Astrocyte of the hippocampus (primary cell): Measurements from ENCODE around the gene LTA.
A peak's percentile ranks its signal among the peaks of the same experiment; 100 is the strongest.

Experiments
- DNase-seq: peaks from one replicate; pipeline ENCODE4 v3.0.0; 2011; ENCODE audit warnings: low read depth, low spot score

The LTA gene, protein sequence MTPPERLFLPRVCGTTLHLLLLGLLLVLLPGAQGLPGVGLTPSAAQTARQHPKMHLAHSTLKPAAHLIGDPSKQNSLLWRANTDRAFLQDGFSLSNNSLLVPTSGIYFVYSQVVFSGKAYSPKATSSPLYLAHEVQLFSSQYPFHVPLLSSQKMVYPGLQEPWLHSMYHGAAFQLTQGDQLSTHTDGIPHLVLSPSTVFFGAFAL

DNA sequence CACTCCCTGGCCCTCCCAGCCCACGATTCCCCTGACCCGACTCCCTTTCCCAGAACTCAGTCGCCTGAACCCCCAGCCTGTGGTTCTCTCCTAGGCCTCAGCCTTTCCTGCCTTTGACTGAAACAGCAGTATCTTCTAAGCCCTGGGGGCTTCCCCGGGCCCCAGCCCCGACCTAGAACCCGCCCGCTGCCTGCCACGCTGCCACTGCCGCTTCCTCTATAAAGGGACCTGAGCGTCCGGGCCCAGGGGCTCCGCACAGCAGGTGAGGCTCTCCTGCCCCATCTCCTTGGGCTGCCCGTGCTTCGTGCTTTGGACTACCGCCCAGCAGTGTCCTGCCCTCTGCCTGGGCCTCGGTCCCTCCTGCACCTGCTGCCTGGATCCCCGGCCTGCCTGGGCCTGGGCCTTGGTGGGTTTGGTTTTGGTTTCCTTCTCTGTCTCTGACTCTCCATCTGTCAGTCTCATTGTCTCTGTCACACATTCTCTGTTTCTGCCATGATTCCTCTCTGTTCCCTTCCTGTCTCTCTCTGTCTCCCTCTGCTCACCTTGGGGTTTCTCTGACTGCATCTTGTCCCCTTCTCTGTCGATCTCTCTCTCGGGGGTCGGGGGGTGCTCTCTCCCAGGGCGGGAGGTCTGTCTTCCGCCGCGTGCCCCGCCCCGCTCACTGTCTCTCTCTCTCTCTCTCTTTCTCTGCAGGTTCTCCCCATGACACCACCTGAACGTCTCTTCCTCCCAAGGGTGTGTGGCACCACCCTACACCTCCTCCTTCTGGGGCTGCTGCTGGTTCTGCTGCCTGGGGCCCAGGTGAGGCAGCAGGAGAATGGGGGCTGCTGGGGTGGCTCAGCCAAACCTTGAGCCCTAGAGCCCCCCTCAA is at the start of gene LTA:
TSS of gene LTA (plus strand) at position 249 of the 871 bp plus-strand sequence. CDS start at position 703, 454 bp downstream.
- DNase-seq = no peak

DNA sequence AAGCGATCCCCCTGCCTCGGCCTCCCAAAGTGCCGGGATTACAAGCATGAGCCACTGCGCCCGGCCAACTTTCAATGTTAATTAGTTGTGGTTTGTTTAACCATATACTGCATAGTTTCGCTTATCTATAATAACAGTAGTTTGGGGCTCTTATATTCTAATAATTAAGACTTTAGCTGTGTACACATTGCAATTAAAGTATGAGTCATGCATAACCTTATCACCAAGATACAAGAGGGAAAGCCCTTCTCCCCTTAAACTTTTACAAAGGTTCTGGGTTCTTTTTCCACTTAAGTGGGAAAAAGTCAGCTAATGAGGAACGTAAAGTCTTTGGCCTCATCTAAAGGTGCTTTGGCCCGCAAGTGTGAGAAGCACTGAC is 46.5 kb upstream of the LTA start:
- DNase-seq = no peak

DNA sequence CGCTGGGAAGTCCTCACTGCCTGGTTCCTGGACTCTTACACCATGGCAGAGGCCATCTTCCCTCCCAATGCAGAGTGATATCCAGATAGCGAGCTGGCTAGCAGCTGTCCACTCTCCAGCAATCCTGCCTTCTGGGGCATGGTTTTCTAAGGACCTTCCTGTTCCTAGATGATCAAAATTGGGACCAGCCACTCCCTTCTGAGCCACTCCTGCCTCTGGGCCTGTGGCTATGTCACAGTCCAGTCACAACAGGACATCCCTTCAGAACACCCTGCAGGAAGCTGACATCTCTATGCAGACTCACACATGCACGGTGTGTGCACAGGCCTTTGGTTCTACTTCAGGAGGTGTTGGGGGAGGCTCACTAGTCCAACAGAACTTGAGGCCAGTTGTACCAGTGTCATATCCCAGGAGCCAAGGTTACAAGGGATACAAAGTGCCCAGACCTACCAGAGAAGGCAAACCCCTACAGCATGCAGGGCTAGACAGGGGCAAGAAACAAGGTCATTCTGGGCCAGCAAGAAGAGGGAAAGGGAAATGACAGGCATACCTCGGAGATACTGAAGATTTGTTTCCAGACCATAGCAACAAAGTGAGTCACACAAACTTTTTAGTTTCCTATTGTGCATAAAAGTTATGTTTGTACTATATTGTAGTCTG is 46.0 kb upstream of the LTA start:
- peak; percentile 15 for DNase-seq

DNA sequence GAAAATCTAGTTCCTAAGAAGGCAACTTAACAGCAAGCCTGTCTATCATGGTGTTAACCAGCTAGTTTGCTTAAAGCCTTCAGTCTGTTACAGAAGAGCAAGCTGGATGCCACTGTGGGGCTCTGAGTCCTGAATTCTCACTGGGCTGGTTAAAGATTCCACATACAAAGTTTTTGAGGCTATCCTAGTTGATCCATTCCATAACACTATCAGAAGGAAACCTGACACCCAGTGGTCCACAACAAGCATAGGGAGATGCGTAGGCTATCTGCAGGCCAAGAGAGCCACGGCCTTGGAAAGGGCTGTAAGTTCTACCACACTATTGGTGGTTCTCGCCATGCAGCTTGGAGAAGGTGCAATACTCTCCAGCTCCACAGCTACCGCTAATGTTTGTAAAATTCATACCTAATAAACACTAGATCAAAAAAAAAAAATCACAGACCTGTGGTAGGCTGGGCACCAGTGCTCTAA is 43.7 kb upstream of the LTA start:
- DNase-seq = no peak

DNA sequence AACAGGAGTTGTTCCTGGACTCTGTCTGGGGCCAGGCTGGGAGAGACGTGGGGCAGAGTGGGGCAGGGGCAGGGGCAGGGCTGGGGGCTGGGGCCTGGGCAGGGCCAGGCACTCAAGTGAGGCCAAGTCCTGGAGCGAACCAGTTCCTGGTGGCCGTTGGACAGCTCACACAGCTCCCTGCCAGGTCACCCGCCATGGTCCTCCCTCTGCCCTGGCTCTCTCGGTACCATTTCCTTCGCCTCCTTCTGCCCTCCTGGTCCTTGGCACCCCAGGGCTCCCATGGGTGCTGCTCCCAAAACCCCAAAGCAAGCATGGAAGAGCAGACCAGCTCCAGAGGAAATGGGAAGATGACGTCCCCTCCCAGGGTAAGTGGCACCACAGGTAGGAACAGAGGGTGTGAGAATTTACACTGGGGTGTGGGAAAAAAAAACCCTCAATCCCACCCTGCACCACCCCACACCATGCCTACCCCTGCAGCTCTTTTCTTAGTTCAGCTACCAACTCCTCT is 43.2 kb upstream of the LTA start, which contains the start of gene MCCD1:
TSS of gene MCCD1 (plus strand) at position 142 of the 508 bp plus-strand sequence. CDS start at position 195, 53 bp downstream.
- no peak for DNase-seq

DNA sequence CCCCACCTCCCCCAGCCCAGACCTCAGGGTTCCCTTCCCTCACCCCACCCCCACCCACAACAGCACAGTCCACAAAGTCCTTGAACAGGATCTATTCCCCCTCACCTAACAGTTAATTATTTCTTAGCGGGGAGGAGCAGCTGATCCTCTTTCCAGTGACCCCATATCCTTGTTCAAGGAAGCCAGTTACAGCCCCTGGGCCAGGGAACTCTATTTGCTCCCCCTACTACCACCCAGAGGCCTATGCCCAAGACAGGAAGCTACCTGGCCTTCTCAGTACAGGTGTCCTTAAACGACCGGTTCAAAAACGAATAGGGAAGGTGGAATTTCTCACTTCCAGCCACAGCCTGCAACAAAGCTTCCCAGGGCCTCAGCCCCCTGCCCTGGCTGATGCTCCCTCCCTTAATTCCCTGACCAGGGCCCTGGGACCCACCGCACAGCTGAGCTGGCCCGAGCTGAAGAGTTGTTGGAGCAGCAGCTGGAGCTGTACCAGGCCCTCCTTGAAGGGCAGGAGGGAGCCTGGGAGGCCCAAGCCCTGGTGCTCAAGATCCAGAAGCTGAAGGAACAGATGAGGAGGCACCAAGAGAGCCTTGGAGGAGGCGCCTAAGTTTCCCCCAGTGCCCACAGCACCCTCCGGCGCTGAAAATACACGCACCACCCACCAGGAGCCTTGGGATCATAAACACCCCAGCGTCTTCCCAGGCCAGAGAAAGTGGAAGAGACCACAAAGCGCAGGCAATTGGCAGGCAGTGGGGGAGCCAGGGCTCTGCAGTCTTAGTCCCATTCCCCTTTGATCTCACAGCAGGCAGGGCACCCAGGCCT is 42.5 kb upstream of the LTA start:
- DNase-seq = peak; percentile 26

DNA sequence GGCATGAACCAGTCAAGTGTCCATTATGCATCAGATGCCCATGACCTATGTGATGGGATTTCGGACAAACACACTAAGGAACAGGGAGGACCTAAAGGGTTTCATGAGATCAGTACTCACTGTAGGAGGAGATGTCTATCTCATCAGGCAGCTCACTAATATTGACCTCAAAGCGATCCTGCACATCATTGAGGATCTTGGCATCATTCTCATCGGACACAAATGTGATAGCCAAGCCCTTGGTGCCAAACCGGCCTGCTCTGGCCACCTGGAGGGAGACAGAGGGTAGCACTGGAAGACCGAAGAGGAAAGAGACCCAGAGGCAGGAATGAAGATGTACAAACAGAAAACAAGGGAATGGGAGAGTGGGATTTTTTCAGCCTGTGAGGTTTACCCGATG is 41.4 kb upstream of the LTA start:
- no peak for DNase-seq

DNA sequence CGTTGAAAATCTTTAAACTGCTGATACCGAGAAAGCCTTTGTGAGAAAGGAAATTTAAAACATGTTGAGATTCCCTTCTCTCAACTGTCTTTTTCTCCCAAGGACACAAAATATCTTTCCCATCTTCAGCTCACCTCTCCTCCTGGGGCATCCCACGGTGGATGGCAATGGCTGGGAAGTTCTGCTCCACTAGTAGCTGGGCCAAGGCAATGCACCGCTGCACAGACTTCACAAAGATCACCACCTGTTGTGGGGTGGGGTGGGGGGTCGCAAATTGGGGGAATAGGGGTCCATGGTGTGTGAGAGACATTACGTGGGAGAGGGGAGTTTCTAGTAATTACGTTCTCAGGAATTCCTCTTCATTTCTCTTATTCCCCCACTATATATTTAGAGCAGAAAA is 40.9 kb upstream of the LTA start:
- DNase-seq = no peak

DNA sequence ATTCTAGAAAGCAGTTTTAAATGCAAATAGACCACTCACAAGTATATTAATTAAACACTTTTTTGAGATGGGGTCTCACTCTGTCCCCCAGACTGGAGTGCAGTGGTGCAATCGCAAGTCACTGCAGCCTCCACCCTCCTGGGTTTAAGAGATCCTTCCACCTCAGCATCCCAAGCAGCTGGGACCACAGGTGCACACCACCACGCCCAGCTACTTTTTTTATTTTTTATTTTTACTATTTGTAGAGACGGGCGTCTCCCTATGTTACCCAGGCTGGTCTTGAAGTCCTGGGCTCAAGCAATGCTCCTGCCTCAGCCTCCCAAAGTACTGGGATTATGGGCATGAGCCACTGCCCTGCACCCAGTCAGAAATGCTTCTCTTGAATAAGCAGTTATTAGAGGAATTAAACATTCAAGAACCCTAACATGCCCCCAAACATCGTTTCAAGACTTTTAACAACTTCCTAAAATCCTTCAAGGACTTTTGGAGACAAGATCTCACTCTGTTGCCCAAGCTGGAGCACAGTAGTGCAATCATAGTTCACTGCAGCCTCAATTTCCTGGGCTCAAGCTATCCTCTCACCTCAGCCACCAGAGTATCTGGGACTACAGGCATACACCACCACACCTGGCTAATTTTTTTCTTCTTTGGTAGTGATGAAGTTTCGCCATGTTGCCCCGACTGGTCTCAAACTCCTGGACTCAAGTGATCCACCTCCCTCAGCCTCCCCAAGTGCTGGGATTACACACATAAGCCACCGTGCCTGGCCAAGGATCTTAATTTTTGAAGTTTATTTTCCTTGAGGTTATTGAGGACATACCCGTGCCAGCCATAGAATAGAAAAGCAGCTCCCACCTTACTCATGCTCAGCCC is 40.1 kb upstream of the LTA start:
- no peak for DNase-seq

DNA sequence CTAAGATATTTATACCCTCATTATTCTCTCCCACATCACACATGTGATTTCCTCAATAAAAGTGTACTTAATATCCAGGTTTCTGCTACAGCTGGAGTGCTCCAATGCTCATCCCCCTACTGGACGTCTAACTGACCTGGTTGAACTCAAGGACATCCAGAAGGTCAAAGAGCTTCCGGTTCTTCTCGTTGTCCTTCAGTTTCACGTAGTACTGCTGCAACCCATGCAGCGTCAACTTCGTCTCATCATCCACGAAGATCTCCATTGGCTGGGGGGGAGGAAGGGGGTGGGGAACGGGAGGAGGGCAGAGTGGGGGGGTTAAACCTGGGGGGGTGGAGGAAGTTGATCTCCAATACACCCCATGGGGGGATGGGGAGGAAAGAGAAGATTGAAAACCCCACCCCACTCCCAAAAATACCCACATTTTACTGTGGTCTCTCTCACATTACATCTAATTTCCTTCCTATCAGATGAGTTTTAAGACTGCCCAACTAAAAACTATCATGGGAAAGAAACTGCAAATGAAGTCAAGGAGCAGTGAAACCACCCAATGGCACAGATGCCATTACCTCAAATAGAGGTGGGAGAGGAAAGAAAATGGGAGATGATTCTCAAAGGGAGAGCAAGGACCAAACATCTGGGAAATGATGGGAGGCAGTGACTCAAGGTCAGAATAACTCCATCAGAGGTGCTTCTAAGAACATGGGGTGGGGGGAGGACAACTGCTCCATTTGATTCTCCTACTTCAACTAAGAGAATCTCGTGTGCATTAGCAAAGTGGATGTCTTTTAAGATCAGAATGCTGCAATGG is 39.2 kb upstream of the LTA start:
- DNase-seq = no peak

DNA sequence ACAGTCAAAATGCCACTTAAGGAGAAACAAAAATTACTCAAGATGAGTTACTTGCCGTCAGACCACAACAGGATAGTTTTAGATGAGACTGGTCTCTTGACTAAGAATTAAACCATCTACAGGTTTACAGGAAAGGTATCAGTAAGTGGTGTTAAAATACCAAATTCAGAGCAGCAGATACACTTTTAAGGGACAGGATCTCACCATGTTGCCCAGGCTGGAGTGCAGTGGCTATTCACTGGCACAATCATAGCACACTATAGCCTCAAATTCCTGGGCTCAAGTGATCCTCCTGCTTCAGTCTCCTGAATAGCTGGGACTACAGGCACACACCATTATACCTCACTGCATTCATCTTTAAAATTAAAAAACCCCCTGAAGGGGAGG is 38.6 kb upstream of the LTA start:
- no peak for DNase-seq

DNA sequence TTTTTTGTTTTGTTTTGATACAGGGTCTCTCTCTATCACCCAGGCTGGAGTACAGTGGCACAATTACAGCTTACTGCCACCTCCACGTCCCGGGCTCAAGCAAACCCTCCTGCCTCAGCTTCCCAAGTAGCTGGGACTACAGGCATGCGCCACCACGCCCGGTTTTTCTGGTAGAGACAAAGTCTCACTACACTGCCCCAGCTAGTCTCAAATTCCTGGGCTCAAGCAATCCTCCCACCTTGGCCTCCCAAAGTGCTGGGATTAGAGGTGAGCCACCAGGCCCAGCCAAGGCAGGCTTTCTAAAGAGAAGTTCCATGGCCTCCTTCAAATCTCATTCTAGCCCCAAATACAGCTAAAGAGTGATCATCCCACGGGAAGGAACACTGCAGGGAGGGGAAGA is 38.1 kb upstream of the LTA start:
- no peak for DNase-seq

DNA sequence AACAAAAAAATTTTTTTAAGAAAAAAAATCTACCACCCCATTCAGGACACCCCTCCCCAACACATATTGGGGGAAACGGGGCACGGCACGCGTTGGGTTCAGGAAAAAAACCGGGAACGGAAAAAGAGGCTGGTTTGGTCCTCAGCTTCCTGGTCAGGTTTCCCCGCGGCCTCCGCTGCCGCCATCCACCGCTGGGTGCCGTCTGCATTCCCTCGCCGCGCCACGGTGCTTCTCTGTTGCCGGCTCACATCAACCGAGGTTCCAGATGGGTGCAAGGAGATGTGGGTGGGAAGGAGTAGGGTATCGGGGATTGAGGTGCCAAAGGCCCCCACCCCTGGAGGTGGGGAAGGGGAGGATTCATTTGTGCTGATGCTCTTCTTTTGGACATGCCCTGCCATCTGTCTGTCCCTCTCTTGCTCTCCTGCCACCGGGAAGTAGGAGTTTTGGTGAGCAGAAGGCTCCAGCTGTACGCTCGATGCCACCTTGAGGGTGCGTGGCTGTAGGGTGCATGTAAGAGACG is 37.5 kb upstream of the LTA start:
- no peak for DNase-seq

DNA sequence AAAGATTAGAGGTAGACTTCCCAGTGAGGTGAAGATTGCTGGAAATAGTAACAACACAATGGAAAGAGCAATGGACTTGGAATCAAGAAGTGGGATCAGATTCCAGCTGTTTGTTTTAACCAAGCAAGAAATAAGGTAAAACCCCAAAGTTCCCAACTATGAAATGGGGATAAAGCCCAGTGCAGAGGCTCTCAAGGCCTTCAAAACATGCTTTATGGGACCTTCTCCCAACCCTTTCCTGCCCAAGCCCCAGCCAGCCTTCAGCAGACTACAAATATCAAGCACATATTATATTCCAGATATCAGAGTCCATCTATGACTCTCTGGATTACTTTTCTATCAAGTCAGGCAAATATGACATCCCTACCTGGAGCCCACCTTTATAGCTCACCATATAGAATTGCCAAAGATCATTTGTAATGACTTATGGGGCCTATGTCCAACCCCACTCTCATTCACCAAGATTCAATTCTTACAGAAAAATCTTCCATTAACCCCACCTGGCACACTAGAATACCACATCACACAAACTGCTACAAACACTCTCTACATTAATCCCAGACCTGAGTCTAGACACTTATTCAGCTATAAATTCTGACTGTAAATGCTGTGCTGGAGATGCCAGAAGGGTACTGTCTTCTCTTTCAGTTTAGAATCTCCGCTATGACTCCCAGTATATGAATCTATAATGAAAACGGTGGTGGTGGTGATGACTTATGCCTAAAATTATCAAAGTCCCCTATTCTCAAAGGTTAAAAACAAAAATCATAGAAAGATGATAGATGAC is 36.4 kb upstream of the LTA start:
- DNase-seq = no peak

DNA sequence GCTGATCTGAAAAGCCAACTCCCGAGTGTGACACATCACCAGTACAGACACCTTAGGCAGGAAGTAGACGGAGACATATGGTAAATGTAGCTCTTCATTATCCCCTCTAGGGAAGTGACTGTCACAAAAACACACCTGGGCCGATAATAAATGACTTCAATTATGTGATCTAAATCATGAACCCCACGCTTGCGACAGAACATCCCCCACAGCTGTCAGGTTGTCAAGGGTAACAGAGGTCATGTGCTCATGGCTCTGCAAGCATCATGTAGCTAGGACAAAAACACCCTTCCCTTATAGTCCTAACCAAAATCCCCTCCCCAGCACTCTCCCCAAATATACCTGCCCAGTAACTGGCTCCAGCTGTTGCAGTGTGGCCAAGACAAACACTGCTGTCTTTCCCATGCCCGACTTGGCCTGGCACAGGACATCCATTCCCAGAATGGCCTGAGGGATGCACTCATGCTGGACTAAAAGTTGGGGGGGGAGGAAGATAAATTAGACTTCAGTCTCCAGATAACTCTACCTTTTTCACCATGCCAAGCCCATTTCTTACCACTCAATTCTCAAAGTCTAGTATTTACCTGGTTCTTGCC is 33.2 kb upstream of the LTA start:
- no peak for DNase-seq

DNA sequence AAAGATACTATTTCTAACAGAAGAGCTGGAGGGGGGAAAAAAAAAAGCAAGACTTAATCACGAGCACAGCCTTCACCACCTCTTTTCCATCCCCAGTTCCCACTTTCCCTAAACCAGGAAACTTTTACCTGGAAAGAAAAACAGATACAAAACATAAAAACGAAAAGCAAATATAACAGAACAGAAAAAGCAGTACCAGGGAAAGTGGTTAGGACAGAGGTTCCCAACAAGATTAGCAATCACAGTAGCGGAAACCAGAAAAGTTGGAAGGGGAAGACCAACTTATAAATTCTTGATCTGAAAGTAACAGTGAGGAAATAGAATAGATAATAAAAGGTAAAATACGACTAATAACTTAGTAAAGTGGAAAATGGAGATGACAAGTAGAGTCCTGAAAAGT is 31.4 kb upstream of the LTA start:
- no peak for DNase-seq

DNA sequence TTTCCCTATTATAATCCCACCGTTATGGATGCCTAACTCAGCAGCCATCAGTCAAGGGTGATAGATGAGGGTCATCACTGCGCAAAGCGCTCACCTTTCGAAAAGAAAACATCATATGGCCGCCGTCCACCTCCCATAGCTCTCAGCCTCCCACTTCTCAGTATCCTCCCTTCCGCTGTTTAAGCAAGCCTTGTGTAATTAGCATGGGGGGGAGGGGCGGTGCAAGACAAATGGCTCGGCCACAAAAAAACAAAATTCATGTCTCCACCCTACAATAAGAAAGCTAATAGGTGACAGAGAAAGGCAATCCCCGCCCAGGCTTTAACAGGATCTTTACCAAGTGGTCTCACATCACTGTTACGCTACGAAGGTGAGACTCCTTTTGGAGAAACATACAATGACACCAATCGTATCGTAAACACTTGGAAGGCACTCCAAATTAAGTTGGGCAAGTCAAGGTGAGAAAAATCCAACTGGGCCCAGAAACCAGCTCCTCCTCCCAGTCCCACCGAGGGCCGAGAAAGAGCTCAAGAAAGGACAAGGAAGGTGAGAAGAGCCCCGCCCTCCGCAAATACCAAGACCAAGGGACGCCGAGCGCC is 30.9 kb upstream of the LTA start:
- peak; percentile 57 for DNase-seq
